HFFc6 (cell line): ENCODE data around the gene SMYD3. TPM values are rescaled to one million over a fixed set of nuclear protein-coding genes. Genes with fewer than 3 reads are reported as not detected.

Source experiments
- DNase-seq: peaks from one replicate; pipeline ENCODE4 v3.0.0-alpha.2; 2018
- H3K27ac Mint-ChIP-seq: 2 replicates; pipeline ENCODE4 v1.8.0; 2020; ENCODE audit warnings: mild to moderate bottlenecking, mixed read lengths
- H3K27me3 Mint-ChIP-seq: 2 replicates; pipeline ENCODE4 v1.8.0; 2021; ENCODE audit warnings: mild to moderate bottlenecking, moderate library complexity, mixed read lengths; ENCODE audit not compliant: insufficient read depth
- H3K36me3 Mint-ChIP-seq: 2 replicates; pipeline ENCODE4 v1.8.0; 2021; ENCODE audit warnings: low read depth, mixed read lengths
- H3K4me1 Mint-ChIP-seq: 2 replicates; pipeline ENCODE4 v1.8.0; 2020; ENCODE audit warnings: low read depth, mixed read lengths
- H3K4me3 Mint-ChIP-seq: 2 replicates; pipeline ENCODE4 v1.8.0; 2020; ENCODE audit warnings: mild to moderate bottlenecking, moderate library complexity, mixed read lengths
- H3K9me3 Mint-ChIP-seq: 2 replicates; pipeline ENCODE4 v1.8.0; 2020; ENCODE audit warnings: mild to moderate bottlenecking, mixed read lengths
- CTCF ChIP-seq: fragments of 200-600 bp; sonication (generic); IDR thresholded peaks from 2 replicates; pipeline ENCODE4 v1.5.0; 2021; ENCODE audit warnings: antibody characterized with exemption, mild to moderate bottlenecking
- total RNA-seq, 6 experiments: library from RNA; stranded (reverse); fragmentation: NEBNext Ultra II Directional; extraction: Animal tissue kit (Norgen Biotek cat#: 25700); gene quantifications; 2 replicates in 1 of 6; 3 replicates in 5 of 6; pipeline ENCODE4 v1.2.3, GENCODE V29; 2021

The SMYD3 gene
- total RNA-seq, 6 experiments from 2014 or later: 28.4 to 37.9 (median 31.2) TPM

- Mint-ChIP-seq H3K4me1 (peaks cover 29% of the 10 kb centered on the region), H3K27ac (no peak overlapping the region), H3K4me3 (no peak overlapping the region), H3K27me3 (peaks cover 6% of the 10 kb centered on the region), H3K9me3 (no peaks in the 10 kb centered on the region), H3K36me3 (peaks cover 12% of the 10 kb centered on the region; the same call in 1 of the 2 replicates)
- TF ChIP-seq CTCF: peak; percentile 80
- no peak for DNase-seq
Measured at GRCh38 chr1:245797592-245798348, 709.3 kb downstream of the SMYD3 start.

DNA sequence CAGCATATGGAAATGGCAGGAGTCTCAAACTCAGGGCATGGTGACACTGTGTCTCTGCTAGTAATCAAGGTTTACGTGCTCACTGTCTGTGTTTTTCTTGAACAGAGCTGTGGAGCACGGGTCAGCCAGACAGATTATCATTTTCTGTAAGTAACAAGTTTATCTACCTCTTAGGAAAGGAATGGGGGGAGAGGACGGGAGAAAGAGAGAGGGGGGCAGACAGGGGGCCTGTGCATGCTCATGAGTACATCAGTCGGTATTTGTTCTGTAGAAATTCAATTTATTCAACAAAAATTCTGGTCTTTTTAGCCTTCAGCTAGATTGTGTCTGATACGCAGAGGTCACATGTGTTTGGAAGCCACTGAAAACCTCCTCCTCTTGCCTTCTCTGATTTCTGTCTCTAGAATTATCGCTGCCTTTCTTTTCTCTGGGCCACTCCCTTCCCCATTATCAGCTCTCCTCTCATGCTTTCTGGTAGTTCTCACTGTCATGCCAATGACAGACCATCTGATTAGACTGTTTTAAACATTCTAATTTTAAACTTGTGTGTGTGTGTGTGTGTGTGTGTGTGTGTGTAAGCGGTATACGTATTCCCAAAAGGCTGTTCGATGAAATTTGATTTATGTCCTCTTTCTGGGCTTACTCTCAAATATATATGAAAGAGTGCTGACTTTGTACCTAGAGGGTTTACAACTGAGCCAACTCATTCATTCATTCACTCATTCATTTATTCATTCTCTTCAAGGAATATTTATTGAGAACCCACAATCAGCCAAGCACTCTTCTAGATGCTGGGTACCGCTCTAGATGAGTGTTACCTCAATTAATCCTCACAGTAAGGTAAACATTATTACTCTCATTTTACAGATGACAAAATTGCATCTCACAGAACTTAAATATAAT lies 715.4 kb downstream of the SMYD3 start:
- H3K4me3 Mint-ChIP-seq: peak overlapping the region; percentile 16
- TF ChIP-seq CTCF: no peak
- H3K4me1 Mint-ChIP-seq: peaks cover 55% of the 10 kb centered on the region
- peak overlapping the region; percentile 65 for H3K27ac Mint-ChIP-seq
- peaks cover 9% of the 10 kb centered on the region for H3K36me3 Mint-ChIP-seq
- peaks cover 5% of the 10 kb centered on the region; the same call in 1 of the 2 replicates for H3K27me3 Mint-ChIP-seq
- H3K9me3 Mint-ChIP-seq: no peaks in the 10 kb centered on the region
- no peak for DNase-seq

GRCh38 chr1:245790441-245790840 lies 716.6 kb downstream of the SMYD3 start:
- Mint-ChIP-seq H3K27ac (peak overlapping the region; percentile 65), H3K27me3 (peaks cover 5% of the 10 kb centered on the region; the same call in 1 of the 2 replicates), H3K9me3 (no peaks in the 10 kb centered on the region), H3K36me3 (peaks cover 9% of the 10 kb centered on the region), H3K4me1 (peaks cover 55% of the 10 kb centered on the region), H3K4me3 (no peak overlapping the region)
- peak; percentile 79 for DNase-seq
- no peak for TF ChIP-seq CTCF

GRCh38 chr1:245788886-245789285 lies 718.2 kb downstream of the SMYD3 start:
- no peak for DNase-seq
- H3K4me1 Mint-ChIP-seq: peaks cover 55% of the 10 kb centered on the region
- H3K27ac Mint-ChIP-seq: peak overlapping the region; percentile 22; the same call in 1 of the 2 replicates
- H3K36me3 Mint-ChIP-seq: peaks cover 9% of the 10 kb centered on the region
- no peaks in the 10 kb centered on the region for H3K9me3 Mint-ChIP-seq
- H3K4me3 Mint-ChIP-seq: no peak overlapping the region
- no peak for TF ChIP-seq CTCF
- peaks cover 5% of the 10 kb centered on the region; the same call in 1 of the 2 replicates for H3K27me3 Mint-ChIP-seq

GRCh38 chr1:245788269-245788668 lies 718.8 kb downstream of the SMYD3 start:
- peak overlapping the region; percentile 58 for H3K4me3 Mint-ChIP-seq

More at GRCh38 chr1:245788269-245788668, 718.8 kb downstream of the SMYD3 start:
- H3K4me1 Mint-ChIP-seq: peaks cover 55% of the 10 kb centered on the region
- H3K9me3 Mint-ChIP-seq: no peaks in the 10 kb centered on the region
- H3K36me3 Mint-ChIP-seq: peaks cover 9% of the 10 kb centered on the region
- H3K27me3 Mint-ChIP-seq: peaks cover 5% of the 10 kb centered on the region; the same call in 1 of the 2 replicates
- DNase-seq: peak; percentile 94
- peak overlapping the region; percentile 90 for H3K27ac Mint-ChIP-seq
- no peak for TF ChIP-seq CTCF
